Measurements from ENCODE around the gene LTN1. TPM values are rescaled to one million over a fixed set of nuclear protein-coding genes. Genes with fewer than 3 reads are reported as not detected.
A peak's percentile ranks its signal among the peaks of the same experiment; 100 is the strongest.

Gene LTN1
- total and polyA plus RNA-seq, 2 of the 13 experiments (the other 11 are each of a cell fraction or from before 2014, with no cell fraction given), result 6.7 to 24.6 TPM

DNA sequence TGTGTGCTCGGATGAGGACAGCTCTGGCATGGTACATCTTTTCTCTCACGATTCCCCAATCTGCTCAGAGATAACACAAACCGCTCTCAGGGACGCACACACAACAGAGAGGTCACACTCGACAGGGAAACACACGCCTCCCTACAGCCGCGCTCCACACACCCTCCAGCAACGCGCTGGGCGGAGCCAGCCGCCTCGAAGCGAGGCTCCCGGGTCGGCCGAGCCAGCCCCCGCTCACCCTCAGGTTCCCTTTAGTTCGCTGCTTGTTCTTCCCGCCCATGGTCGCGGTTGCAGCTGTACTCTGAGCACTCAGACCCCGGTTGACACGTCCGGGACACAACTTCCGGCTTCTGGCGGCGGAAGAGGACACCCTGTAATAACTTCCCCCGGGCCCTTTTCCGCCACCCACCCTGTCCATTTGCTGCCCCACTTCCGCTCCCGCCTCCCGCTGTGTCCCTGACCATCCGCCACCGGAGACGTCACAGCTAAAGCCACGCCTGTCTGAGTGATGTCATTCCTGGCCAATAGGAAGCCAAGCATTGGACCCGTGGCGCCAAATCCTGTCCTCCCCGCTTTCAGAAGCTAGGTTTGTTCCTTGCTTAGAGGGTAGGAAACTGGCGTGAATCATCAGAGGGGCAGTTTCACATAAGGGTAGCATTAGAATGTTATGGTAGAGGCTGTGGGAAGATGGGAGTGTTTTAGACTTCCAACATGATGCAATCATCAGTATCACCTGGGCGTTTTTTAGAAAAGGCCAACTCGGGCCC, at the start of gene LTN1 (continued):
- TF ChIP-seq, protein P1, sequence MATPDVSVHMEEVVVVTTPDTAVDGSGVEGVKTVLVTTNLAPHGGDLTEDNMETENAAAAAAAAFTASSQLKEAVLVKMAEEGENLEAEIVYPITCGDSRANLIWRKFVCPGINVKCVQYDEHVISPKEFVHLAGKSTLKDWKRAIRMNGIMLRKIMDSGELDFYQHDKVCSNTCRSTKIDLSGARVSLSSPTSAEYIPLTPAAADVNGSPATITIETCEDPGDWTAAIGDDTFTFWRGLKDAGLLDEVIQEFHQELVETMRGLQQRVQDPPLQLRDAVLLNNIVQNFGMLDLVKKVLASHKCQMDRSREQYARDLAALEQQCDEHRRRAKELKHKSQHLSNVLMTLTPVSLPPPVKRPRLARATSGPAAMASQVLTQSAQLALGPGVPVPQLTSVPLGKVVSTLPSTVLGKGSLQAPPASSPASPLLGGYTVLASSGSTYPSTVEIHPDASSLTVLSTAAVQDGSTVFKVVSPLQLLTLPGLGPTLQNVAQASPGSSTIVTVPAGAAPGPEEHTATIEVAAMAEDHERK (CRISPR knock-in tag; IDR thresholded peaks at IDR 0.05; ENCODE audit: low read depth), result no peak
- TF ChIP-seq, protein P2, sequence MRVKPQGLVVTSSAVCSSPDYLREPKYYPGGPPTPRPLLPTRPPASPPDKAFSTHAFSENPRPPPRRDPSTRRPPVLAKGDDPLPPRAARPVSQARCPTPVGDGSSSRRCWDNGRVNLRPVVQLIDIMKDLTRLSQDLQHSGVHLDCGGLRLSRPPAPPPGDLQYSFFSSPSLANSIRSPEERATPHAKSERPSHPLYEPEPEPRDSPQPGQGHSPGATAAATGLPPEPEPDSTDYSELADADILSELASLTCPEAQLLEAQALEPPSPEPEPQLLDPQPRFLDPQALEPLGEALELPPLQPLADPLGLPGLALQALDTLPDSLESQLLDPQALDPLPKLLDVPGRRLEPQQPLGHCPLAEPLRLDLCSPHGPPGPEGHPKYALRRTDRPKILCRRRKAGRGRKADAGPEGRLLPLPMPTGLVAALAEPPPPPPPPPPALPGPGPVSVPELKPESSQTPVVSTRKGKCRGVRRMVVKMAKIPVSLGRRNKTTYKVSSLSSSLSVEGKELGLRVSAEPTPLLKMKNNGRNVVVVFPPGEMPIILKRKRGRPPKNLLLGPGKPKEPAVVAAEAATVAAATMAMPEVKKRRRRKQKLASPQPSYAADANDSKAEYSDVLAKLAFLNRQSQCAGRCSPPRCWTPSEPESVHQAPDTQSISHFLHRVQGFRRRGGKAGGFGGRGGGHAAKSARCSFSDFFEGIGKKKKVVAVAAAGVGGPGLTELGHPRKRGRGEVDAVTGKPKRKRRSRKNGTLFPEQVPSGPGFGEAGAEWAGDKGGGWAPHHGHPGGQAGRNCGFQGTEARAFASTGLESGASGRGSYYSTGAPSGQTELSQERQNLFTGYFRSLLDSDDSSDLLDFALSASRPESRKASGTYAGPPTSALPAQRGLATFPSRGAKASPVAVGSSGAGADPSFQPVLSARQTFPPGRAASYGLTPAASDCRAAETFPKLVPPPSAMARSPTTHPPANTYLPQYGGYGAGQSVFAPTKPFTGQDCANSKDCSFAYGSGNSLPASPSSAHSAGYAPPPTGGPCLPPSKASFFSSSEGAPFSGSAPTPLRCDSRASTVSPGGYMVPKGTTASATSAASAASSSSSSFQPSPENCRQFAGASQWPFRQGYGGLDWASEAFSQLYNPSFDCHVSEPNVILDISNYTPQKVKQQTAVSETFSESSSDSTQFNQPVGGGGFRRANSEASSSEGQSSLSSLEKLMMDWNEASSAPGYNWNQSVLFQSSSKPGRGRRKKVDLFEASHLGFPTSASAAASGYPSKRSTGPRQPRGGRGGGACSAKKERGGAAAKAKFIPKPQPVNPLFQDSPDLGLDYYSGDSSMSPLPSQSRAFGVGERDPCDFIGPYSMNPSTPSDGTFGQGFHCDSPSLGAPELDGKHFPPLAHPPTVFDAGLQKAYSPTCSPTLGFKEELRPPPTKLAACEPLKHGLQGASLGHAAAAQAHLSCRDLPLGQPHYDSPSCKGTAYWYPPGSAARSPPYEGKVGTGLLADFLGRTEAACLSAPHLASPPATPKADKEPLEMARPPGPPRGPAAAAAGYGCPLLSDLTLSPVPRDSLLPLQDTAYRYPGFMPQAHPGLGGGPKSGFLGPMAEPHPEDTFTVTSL (CRISPR knock-in tag; IDR thresholded peaks at IDR 0.05; ENCODE audit: borderline replicate concordance), result no peak
- TF ChIP-seq ZNF232 (CRISPR knock-in tag; IDR thresholded peaks at IDR 0.05; ENCODE audit: borderline replicate concordance) (peak; percentile 87; the same call in 1 of the 2 replicates), PAX8 (CRISPR knock-in tag; IDR thresholded peaks at IDR 0.05; ENCODE audit: borderline replicate concordance) (no peak), ZFP36L2 (CRISPR knock-in tag; IDR thresholded peaks at IDR 0.05) (no peak), ZNF530 (CRISPR knock-in tag; IDR thresholded peaks at IDR 0.05; ENCODE audit: low read depth) (no peak), CHD2 (IDR thresholded peaks at IDR 0.05; ENCODE audit: low read depth, low read length) (no peak), ZBTB20 (CRISPR knock-in tag; IDR thresholded peaks at IDR 0.05; ENCODE audit: borderline replicate concordance, low read depth) (0 out of 2 replicates have a peak, but pooled peaks have one; percentile 63), TEAD3 (CRISPR knock-in tag; optimal IDR thresholded peaks at IDR 0.05; ENCODE audit: borderline replicate concordance) (no peak), SALL2 (CRISPR knock-in tag; IDR thresholded peaks at IDR 0.05) (peak; percentile 82; the same call in 1 of the 2 replicates), TEAD2 (CRISPR knock-in tag; IDR thresholded peaks at IDR 0.05) (no peak), HNRNPLL (IDR thresholded peaks at IDR 0.05; ENCODE audit: low read depth, low read length, poor library complexity, severe bottlenecking) (peak; percentile 48), ZNF562 (CRISPR knock-in tag; IDR thresholded peaks at IDR 0.05; ENCODE audit: borderline replicate concordance) (no peak), RFX5 (IDR thresholded peaks at IDR 0.05; ENCODE audit: low read depth, low read length) (0 out of 2 replicates have a peak, but pooled peaks have one; percentile 32)
- TF ChIP-seq, protein P3, sequence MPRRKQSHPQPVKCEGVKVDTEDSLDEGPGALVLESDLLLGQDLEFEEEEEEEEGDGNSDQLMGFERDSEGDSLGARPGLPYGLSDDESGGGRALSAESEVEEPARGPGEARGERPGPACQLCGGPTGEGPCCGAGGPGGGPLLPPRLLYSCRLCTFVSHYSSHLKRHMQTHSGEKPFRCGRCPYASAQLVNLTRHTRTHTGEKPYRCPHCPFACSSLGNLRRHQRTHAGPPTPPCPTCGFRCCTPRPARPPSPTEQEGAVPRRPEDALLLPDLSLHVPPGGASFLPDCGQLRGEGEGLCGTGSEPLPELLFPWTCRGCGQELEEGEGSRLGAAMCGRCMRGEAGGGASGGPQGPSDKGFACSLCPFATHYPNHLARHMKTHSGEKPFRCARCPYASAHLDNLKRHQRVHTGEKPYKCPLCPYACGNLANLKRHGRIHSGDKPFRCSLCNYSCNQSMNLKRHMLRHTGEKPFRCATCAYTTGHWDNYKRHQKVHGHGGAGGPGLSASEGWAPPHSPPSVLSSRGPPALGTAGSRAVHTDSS (CRISPR knock-in tag; conservative IDR thresholded peaks at IDR 0.05), result no peak
- TF ChIP-seq, protein P4, sequence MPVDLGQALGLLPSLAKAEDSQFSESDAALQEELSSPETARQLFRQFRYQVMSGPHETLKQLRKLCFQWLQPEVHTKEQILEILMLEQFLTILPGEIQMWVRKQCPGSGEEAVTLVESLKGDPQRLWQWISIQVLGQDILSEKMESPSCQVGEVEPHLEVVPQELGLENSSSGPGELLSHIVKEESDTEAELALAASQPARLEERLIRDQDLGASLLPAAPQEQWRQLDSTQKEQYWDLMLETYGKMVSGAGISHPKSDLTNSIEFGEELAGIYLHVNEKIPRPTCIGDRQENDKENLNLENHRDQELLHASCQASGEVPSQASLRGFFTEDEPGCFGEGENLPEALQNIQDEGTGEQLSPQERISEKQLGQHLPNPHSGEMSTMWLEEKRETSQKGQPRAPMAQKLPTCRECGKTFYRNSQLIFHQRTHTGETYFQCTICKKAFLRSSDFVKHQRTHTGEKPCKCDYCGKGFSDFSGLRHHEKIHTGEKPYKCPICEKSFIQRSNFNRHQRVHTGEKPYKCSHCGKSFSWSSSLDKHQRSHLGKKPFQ (CRISPR knock-in tag; IDR thresholded peaks at IDR 0.05; ENCODE audit: insufficient replicate concordance), result no peak
- TF ChIP-seq, protein P5, sequence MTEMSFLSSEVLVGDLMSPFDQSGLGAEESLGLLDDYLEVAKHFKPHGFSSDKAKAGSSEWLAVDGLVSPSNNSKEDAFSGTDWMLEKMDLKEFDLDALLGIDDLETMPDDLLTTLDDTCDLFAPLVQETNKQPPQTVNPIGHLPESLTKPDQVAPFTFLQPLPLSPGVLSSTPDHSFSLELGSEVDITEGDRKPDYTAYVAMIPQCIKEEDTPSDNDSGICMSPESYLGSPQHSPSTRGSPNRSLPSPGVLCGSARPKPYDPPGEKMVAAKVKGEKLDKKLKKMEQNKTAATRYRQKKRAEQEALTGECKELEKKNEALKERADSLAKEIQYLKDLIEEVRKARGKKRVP (CRISPR knock-in tag; IDR thresholded peaks at IDR 0.05), result peak in 1 of 2 experiments; percentile 70; a peak in 2 of 4 replicates

Measured in HepG2 (cell line).